ENCODE data around the gene EIF4B. TPM values are rescaled to one million over a fixed set of nuclear protein-coding genes. Genes with fewer than 3 reads are reported as not detected.
A peak's percentile ranks its signal among the peaks of the same experiment; 100 is the strongest.

Gene EIF4B
- 351 TPM for total RNA-seq (2021; ENCODE audit: unreplicated experiment)
- polyA plus RNA-seq (2012; ENCODE audit: insufficient read length) = 242 TPM
- percentile 99 among the genes with signal in this experiment for Bru-seq, nascent RNA
- BruChase-seq, experiment 1, labeled RNA remaining after a 2-hour chase = percentile 99 among the genes with signal in this experiment
- BruChase-seq, experiment 2, labeled RNA remaining after a 6-hour chase = percentile 99 among the genes with signal in this experiment
- long read RNA-seq, full-length matches to known transcripts = 267 of 377 reads
- long read RNA-seq, partial matches to known transcripts = 87 of 377 reads
- long read RNA-seq, other reads (novel, unspliced or antisense) = 23 of 377 reads

- Histone ChIP-seq H3K4me1 (ENCODE audit: control insufficient read depth, insufficient read depth, low read length) (peaks cover 33% of the 10 kb centered on the region), H3K36me3 (ENCODE audit: control insufficient read depth, insufficient read depth, low read length) (peaks cover 17% of the 10 kb centered on the region), H3K27me3 (ENCODE audit: control insufficient read depth, insufficient read depth, low read length) (no peaks in the 10 kb centered on the region), H3K27ac (ENCODE audit: low read length) (peak within 1 kb of the TSS; percentile 99), H3K4me3 (ENCODE audit: low read depth in 2 of 2, low read length in 2 of 2) (peak within 1 kb of the TSS; percentile 91 to 97), H3K9me3 (ENCODE audit: control insufficient read depth, insufficient read depth, low read depth, low read length) (no peaks in the 10 kb centered on the region)
- in situ Hi-C loops (cut with HindIII; ENCODE audit: low pct_unique_long_range_greater_than_20kb, low sequenced_read_pairs) = no loop called here
- no TSS peak for BruUV-seq (replicated peaks)
- CTCF ChIA-PET = interaction anchor here (0.6 kb wide), 1 partner anchor 48 kb away, joined by 4 read pairs; no protein-coding TSS in a partner anchor
- ATAC-seq (peak; percentile 91), DNase-seq (ENCODE audit: low read depth, low spot score) (peak; percentile 98)
- POLR2A ChIA-PET = interaction anchor here (0.6 to 1.6 kb wide), 6 partner anchors 15 to 803 kb away, joined by 3 to 15 read pairs (median 6); partner anchors contain the start of gene KRT8
- TF ChIP-seq TCF7L2 (IDR thresholded peaks at IDR 0.05; ENCODE audit: low read depth, low read length) = no peak
- no peak for TF ChIP-seq REST (IDR thresholded peaks at IDR 0.05; ENCODE audit: insufficient read depth in 1 of 2, low read depth in 2 of 2, low read length in 1 of 2)
- peak; percentile 47; the same call in 1 of the 2 replicates for TF ChIP-seq SIN3A (IDR thresholded peaks at IDR 0.05; ENCODE audit: borderline replicate concordance, insufficient read depth, low read depth, low read length)
- no peak for TF ChIP-seq CTCF (IDR thresholded peaks at IDR 0.05)
- peak; percentile 71 for TF ChIP-seq POLR2AphosphoS5 (IDR thresholded peaks at IDR 0.05; ENCODE audit: low read depth, low read length)
- intact Hi-C loops (cut with micrococcal nuclease; ENCODE audit: unreplicated experiment) = no loop called here
Observed at GRCh38 chr12:53005986-53006809, at the start of gene EIF4B. Gene EIF4B, plus strand, starts transcription at chr12:53006456. Its CDS starts 28 bp downstream, at chr12:53006484.

GRCh38 chr12:52956987-52957386, 49.3 kb upstream of the EIF4B start:
- in situ Hi-C loops (cut with HindIII; ENCODE audit: low pct_unique_long_range_greater_than_20kb, low sequenced_read_pairs) = no loop called here
- DNase-seq (ENCODE audit: low read depth, low spot score) (no peak), ATAC-seq (peak; percentile 23; the same call in 1 of the 2 replicates)
- Histone ChIP-seq H3K4me1 (ENCODE audit: control insufficient read depth, insufficient read depth, low read length) (peaks cover 28% of the 10 kb centered on the region), H3K36me3 (ENCODE audit: control insufficient read depth, insufficient read depth, low read length) (no peaks in the 10 kb centered on the region; the same call in 1 of the 2 replicates), H3K4me3 (ENCODE audit: low read depth in 2 of 2, low read length in 2 of 2) (no peak overlapping the region), H3K27ac (ENCODE audit: low read length) (peak overlapping the region; percentile 75), H3K27me3 (ENCODE audit: control insufficient read depth, insufficient read depth, low read length) (no peaks in the 10 kb centered on the region), H3K9me3 (ENCODE audit: control insufficient read depth, insufficient read depth, low read depth, low read length) (no peaks in the 10 kb centered on the region)
- no TSS peak for BruUV-seq (replicated peaks)
- POLR2A ChIA-PET = interaction anchor here (0.6 to 1.1 kb wide), 4 partner anchors 20 to 60 kb away, joined by 3 to 4 read pairs (median 3); no protein-coding TSS in a partner anchor
- CTCF ChIA-PET = interaction anchor here (0.6 to 2.3 kb wide), 5 partner anchors 15 to 52 kb away, joined by 3 to 11 read pairs (median 3); partner anchors contain the start of gene KRT8
- intact Hi-C loops (cut with micrococcal nuclease; ENCODE audit: unreplicated experiment) = no loop called here
- TF ChIP-seq SIN3A (IDR thresholded peaks at IDR 0.05; ENCODE audit: borderline replicate concordance, insufficient read depth, low read depth, low read length) (no peak), TCF7L2 (IDR thresholded peaks at IDR 0.05; ENCODE audit: low read depth, low read length) (0 out of 2 replicates have a peak, but pooled peaks have one; percentile 35)
